HG03520 (cell line): Measurements from ENCODE around the gene KLK10.
"Not testable (repeated sequence)": the region's sequence is repeated elsewhere in the genome, so short reads cannot be mapped to it uniquely, and the experiment has no call there.

Source experiments
- ATAC-seq: cut with Tn5 transposase; IDR thresholded peaks from one replicate; pipeline ENCODE4 v1.9.1; 2021; ENCODE audit warnings: mild to moderate bottlenecking, moderate library complexity; ENCODE audit not compliant: unreplicated experiment

Gene KLK10

DNA sequence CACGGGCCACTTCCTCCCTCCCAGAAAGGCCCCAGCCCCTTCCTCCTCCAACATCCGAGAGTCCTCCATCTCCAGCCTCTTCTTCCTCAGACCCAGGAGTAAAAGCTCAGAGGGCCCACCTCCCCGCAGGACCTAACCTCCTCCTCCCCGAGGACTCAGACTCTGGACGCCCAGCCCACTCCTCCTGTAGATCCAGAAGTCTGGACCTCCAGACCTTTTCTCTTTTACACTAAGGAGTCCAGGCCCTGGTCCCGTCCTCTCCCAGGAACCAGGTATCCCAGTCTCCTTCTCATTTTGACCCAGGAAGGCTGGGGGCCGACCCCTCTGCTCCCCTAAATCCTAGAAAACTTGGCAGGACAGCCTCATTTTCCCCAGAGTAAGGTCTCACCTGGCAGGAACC lies 16.2 kb downstream of the KLK10 start:
- ATAC-seq: no peak

DNA sequence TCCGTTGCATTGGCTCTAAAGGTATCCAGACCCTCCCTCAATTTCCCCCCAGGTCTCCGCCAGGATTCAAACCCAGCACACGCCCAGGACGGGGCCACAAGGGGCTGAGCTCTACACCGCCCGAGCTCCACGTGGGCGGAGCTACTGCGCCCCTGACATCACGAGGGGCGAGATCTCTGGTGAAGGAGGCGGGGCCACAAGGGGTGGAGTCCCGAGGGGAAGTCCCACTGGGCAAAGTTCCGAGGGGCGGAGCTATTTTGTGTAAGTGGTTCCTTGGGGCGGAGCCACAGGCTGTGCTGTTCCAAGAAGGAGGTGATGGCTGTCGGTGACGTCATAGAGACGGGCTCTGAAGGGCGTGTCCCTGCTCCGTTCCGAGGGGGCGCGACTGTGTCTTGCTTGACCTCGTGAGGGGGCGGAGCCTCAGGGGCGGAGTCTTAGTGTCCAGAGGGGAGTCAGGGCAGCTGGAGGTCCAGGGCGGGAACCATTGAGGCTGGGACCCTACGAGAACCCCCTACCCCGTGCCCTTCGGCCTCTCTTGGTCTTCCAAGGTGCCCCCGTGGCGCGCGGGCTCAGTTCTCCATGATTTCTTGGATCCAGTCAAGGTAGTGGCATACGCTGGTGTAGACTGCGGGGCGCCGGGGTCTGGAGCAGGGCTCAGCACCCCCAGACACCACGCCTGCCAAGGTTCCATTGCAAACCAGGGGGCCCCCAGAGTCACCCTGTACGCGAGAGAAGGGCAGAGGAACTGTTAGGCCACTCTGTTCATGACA lies 16.8 kb downstream of the KLK10 start:
- no peak for ATAC-seq

DNA sequence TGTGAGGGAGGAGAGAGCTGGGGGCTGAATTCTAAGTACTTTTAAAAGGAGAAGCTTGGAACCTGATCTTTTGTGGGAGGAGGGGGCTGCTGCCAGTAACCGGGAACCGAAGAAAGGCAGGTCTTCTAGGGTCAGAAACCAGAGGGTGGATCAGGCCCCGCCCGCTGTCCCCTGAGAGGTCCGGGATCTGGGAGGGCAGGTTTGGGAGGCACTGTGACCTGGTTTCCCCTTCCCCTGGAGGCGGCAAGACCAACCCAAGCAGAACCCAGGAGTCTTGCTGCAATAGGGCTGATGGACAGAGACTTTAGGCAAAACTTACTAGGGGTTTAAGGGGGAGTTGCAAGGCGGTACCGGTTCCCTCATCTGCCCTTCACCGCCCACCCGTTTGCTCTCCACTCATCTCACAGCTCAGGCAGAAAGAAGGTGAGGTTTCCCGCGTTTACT lies 17.4 kb downstream of the KLK10 start:
- ATAC-seq: no peak

DNA sequence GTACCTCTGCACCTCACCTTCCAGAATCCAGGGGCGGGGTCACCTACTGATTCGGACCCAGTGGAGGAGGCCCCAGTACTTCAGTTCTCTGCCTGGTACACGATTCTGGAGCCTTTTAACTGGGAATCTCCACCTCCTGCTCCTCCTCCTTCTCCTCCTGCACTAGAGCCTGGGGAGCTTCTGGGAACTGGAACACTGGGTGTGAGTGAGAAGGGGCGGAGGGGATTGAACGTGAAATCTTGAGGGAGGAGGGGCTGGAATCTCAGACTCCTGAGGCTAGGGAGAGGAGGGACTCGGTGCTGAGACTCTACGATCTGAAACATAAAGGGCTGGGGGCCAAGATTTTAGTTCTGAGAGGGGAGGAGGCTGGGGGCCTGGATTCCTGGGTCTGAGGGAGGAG lies 18.0 kb downstream of the KLK10 start, which contains the start of gene KLK8:
KLK8 (minus strand) TSS at position 90 of the 400 bp plus-strand sequence. CDS start 437 bp downstream, outside the sequence.
- ATAC-seq: no peak

DNA sequence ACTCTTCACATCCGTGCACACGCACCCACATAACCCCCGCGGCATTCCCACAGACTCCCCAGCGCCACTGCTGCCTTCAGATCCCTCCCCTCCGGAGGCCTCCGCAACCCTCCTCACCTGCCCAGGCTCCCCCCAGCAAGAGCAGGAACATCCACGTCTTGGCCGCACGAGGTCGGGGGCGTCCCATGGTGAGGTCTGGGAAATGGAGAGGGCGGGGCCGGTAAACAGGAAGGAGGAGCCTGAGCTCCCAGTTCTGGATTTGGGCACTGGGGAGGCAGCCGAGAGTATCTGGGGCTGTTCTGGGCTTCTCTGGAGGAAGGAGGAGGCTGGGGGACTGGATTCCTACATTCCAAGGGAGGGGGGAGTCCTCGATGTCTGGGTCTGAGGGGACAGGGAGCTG lies 18.5 kb downstream of the KLK10 start:
- no peak for ATAC-seq

DNA sequence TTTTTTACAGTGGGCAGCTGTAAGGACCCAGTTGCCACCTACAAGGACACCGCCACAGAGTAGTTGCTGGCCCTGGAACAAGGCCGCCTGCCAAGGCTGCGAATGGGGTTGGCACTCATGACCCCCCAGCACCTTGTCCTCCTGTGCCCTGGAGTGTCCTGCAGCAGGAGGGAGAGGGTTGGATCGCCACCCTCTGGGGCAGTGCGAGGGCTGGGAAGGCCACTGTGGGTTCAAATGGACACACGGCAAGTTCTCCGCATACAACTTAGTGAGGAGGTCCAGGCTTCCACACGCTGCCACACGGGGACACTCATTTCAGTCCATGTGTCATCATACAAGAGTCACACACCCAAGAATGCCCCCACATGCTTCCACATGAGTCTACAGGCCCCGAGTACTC lies 19.1 kb downstream of the KLK10 start:
- ATAC-seq: no peak

DNA sequence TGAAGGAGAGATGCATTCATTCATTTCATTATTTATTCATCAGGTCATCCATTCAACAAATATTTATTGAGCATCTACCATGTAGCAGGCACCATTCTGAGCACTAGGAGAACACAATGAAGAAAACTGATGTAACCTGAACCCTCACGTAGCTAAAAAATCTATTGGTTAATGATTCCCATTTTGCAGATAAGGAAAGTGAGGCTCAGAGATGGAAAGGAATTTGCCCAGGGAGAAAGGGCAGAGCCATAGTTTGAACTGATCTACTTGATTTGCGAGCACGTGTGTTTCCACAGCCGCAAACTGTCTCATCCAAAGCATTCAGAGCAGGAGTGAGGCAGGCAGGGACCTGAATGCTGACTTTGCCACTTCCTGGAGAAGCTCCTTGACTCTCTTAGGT lies 20.8 kb downstream of the KLK10 start:
- no peak for ATAC-seq

DNA sequence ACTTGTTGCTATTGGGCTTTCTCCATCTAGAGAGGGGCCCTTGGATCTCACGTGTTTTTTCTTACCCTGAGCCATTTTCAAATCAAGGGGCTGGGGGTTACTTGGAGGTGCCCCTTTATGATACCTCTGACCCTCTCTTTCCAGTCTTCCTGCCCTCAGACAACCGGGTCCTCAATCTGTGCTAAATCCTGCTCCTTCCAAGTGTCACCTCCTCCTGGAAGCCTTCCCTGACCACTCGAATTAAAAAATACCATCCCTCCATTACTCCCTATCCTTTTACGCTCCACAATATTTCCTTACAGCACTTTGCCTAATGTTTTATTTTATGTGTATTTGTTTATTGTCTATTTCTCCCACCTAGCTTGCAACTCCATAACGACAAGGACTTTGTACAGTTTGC lies 21.4 kb downstream of the KLK10 start:
- no peak for ATAC-seq

DNA sequence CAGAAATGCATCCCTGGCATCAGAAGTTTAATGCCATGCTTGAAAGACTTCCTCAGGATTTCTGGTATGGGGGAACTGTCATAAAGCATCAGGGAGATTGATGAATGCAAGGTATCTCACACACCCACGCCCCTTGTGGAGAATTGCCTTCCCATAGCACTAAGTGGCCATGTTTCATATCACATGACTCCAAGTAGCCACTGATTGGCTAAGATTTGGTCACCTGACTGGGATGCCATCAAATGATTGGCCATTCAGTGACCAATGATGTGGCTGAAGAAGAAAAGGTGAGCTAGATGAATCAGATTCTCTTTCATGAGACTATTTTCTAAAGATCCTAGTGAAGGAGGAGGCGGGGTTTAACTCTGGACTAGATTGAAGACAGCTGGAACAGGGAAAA lies 25.4 kb downstream of the KLK10 start:
- ATAC-seq: no peak

DNA sequence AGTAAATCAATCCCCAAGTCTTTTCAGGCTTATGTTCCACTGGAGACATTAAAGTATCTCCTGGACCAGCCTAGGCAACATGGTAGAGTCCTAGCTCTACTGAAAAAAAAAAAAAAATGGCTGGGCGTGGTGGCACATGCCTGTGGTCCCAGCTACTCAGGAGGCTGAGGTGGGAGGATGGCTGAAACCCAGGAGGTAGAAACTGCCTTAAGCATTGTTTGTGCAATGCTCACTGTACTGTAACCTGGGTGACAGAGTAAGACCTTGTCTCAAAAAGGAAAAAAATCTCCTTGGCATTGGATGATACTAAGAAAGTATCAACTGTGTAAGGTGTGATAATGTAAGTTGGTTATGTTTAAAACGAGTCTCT lies 26.9 kb downstream of the KLK10 start:
- no peak for ATAC-seq

DNA sequence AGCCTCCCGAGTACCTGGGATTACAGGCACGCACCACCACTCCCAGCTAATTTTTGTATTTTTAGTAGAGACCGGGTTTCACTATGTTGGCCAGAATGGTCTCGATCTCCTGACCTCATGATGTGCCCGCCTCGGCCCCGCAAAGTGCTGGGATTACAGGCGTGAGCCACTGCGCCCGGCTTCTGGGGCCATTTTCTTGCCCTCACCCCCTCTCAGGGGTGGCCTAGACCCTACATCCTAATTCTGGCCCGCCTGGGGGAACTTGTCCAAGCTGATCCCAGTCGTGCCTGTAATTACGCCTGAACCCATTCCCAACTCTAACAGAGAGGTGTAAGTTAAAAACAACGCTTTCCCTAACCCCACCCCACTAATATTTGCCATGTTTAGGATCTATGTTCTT lies 35.1 kb downstream of the KLK10 start:
- not testable (repeated sequence) for ATAC-seq

DNA sequence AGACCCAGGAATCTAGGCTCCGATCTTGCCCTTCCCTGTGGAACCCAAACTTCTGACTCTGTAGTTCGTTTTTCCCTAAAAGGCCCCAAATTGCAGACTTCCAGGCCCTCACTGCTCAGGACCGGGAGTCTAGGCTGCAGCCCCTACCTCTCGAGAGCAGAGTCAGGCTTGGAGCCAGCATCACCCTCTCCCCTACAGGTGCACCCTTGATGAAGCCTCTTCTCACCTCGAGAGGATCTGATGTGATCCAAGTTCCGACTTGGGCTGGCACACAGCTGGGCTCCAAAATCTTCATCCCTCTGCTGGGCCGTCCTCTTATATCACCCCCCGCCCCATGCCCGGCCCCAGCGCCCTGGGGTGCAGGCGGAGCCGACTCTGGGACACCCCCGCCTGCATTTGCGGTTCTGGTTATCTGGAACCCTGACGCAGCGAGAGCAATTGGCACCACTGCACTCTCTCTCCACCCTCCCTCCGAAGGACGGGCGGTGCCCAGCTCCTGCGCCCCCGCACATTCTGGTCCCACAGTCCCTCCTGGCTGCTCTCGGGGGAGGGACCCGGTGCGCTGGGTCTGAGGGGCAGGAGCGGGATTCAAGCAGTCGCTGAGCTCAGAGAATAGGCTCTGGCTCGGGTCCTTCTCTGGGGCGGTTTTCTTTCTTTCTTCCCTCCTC lies 35.8 kb downstream of the KLK10 start, which contains the start of gene KLK7:
KLK7 (minus strand) TSS at position 293 of the 668 bp plus-strand sequence. CDS start 1,518 bp downstream, outside the sequence.
- ATAC-seq: no peak

DNA sequence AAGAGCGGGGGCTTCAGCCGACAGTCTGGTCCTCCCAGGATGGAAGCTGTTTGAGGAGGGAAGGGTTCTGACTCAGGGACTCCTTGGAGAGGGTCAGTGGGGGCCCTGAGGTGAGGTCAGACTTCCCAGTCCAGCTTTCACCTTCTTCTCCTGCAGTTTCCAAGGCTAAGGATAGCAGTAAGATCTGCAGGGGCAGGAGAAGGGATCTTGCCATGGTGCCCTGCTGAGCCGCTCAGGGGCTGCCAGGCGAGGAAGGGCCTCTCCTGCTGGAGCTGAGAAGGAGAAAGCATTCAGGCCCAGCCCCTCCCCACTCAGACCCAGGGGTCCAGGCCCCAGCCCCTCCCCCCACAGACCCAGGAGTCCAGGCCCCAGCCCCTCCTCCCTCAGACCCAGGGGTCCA lies 37.3 kb downstream of the KLK10 start:
- no peak for ATAC-seq

DNA sequence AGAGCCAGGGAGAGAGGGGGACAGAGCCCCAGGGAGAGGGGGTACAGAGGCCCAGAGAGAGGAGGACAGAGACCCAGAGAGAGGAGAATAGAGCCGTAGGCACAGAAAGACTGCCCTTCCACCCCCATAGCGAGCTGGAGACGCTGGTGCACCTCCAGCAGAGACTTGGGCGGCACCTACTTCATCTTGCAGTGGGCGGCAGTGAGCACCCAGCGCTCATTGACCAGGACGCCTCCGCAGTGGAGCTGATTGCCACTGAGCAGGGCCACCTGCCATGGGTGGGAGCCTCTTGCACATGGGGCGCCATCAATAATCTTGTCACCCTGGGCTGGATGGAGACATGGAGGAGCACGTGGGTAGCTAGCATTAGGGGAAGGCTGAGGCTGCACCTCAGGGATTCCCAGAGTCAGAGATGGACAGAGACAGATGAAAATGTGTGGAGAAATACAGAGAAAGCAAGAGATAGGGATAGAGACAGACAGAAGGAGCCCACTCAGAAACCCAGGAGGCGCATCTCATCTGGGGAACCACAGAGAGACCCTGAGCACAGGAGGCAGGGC lies 37.8 kb downstream of the KLK10 start:
- no peak for ATAC-seq

DNA sequence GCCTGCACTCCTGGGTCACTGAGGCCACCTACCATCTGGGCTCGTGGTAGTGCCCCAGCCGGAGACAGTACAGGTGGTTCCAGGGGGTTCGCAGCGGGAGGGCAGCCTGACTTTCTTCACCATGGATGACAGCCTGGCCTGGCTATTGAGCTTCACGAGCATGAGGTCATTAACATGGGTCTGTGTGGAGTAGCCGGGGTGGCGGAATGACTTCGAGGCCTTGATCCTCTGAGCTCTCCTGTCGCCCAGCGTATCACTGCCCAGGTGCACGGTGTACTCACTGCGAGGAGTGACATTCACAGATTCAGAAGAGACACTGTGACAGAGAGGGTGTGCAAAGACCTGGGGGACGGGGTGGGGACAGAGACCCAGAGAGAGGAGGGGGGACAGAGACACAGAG lies 39.3 kb downstream of the KLK10 start:
- no peak for ATAC-seq

DNA sequence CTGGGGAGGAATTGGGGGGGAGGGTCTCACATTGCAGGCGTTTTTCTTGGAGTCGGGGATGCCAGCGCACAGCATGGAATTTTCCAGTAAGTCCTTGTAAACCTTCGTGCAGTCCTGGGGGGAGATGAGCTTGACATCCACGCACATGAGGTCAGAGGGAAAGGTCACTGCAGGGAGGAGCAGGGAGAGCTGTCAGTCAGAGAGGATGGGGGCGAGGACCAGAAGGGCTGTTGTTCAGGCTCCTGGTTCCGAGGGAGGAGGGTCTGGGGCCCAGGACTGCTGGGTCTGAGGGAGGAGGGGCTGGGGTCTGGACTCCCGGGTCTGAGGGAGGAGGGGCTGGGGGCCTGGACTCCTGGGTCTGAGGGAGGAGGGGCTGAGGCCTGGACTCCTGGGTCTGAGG lies 39.8 kb downstream of the KLK10 start:
- no peak for ATAC-seq

DNA sequence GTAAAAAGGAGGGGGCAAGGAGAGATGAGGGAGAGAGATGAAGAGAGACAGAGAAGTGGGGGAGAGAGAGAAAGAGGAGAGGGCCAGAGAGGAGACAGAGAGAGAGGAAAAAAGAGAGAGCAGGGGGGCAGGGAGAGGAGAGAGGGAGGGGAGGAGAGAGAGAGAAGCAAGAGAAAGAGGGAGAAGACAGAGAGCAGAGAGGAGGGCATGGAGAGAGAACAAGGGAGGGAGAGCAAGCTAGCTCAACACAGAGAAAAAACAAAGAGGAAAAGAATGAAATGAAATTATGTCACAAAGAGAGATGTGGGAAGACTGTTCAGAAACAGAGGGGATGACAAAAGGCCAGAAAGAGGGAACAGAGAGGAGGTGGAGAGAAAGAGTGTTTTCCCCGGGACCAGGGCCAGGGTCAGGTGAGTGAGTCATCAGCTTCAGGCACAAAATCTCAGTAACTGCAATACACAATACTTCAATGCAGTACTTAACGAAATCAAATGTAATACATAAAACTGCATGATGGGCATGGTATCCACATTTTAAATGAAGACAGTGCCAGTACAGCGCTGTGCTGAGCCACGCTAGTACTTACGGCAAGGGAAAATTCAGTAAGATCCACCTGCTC lies 40.6 kb downstream of the KLK10 start:
- ATAC-seq: no peak

DNA sequence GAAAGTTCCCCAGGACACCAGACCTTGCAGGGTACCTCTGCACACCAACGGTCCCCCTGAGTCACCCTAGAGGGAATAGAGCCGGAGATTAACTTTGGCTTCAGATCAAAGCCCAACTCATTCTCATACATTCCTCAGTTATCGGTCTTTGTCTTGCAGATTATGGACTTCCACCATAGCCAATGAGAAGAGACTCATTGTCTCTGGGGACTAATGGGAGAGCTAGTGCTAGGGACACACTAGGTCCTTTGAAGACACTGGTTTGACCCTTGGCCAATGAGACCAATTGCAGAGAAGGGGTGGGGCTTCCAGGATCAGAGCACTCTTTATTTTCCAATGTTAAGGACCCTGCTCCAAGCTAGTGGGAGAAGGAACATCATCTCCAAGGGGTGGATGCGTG lies 41.9 kb downstream of the KLK10 start:
- ATAC-seq: no peak

DNA sequence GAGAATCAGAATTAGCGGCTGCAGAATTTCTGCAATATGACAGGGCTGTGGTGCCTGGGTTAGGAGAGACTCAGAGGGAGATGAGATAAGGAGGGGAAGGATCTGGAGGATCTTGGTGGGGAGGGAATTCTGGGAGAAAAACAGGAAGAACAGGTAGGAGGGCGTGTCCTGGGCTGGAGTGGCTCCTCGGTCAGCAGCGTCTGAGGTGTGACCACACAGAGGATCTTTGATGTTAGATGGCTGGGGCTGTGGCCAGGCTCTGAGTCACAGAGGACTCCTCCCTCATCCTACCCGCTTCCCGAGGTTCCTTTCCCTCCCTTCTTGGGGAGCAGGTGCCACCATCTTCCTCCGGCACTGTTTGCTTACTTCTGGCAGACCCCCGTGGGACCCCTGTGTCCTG lies 43.7 kb downstream of the KLK10 start:
- ATAC-seq: no peak

DNA sequence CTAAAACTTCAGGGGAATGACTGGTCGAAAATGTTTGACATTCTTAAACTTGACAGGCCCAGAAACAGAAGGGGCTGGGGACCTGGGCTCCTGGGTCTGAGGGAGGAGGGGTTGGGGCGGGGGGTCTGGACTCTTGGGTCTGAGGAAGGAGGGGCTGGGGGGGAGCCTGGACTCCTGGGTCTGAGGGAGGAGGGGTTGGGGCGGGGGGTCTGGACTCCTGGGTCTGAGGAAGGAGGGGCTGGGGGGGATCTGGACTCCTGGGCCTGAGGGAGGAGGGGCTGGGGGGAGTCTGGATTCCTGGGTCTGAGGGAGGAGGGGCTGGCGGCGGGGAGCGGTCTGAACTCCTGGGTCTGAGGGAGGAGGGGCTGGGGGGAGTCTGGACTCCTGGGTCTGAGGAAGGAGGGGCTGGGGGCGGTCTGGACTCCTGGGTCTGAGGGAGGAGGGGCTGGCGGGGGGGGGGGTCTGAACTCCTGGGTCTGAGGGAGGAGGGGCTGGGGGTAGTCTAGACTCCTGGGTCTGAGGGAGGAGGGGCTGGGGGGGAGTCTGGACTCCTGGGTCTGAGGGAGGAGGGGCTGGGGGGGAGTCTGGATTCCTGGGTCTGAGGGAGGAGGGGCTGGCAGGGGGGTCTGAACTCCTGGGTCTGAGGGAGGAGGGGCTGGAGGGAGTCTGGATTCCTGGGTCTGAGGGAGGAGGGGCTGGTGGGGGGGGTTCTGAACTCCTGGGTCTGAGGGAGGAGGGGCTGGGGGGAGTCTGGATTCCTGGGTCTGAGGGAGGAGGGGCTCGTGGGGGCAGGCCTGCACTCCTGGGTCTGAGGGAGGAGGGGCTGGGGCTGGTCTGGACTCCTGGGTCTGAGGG lies 44.6 kb downstream of the KLK10 start:
- no peak for ATAC-seq
